Activated CD4-positive, CD25-positive, alpha-beta regulatory T cell treated with anti-CD3 and anti-CD28 coated beads, Interleukin-2, amount 50 U/mL, for 16 hours (primary cell): Measurements from ENCODE around the gene SMYD2.

Source experiments
- DNase-seq: peaks from one replicate; pipeline ENCODE4 v3.0.0-alpha.2; 2020; ENCODE audit warnings: low read depth, low spot score

The SMYD2 gene

GRCh38 chr1:214328770-214329469, 48.0 kb downstream of the SMYD2 start:
- peak; percentile 48 for DNase-seq

GRCh38 chr1:214329470-214330220, 48.7 kb downstream of the SMYD2 start:
- no peak for DNase-seq

DNA sequence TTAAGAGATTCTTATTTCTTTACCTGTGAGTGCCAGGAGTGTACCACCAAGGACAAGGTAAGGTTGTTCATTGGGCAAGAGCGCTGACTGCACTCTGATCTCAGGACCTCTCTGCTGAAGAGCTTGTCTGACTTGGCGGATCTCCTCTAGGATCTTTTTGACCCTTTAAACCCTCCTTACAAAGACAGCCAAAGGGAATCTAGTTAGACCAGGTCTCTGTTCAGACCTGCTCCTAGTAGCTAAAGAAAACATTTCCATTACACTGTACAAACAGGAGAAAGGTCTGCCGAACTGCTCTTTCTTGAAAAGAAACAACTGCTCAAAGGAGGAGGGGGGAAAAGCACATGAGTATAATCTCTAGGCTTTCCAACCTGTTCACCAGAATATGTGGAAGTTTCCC, 49.3 kb downstream of the SMYD2 start:
- DNase-seq = no peak

GRCh38 chr1:214330715-214331114, 49.8 kb downstream of the SMYD2 start:
- no peak for DNase-seq

GRCh38 chr1:214331180-214331579, 50.2 kb downstream of the SMYD2 start:
- DNase-seq = no peak

DNA sequence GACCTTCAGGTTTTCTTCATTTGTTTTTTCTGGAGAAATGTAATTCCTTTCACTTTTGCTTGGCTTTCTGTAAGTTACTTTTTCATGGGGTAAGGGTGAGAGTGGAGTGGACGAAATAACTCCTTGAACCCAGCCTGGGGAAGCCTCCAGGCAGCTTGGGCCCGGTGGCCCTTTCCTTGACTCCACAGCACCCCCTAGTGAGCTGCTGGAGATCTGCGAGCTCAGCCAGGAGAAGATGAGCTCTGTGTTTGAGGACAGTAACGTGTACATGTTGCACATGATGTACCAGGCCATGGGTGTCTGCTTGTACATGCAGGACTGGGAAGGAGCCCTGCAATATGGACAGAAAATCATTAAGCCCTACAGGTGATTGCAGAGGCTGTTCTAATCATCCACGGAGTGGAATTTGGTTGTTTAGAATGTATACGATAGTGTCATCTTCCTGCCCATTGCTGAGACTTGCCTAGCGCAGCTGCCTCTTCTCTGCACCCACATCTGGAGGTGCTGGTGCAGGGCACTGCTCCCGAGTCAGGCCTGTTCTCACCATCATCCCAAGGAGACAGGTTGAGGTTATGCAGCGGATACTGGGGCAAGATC, 51.0 kb downstream of the SMYD2 start:
- no peak for DNase-seq

DNA sequence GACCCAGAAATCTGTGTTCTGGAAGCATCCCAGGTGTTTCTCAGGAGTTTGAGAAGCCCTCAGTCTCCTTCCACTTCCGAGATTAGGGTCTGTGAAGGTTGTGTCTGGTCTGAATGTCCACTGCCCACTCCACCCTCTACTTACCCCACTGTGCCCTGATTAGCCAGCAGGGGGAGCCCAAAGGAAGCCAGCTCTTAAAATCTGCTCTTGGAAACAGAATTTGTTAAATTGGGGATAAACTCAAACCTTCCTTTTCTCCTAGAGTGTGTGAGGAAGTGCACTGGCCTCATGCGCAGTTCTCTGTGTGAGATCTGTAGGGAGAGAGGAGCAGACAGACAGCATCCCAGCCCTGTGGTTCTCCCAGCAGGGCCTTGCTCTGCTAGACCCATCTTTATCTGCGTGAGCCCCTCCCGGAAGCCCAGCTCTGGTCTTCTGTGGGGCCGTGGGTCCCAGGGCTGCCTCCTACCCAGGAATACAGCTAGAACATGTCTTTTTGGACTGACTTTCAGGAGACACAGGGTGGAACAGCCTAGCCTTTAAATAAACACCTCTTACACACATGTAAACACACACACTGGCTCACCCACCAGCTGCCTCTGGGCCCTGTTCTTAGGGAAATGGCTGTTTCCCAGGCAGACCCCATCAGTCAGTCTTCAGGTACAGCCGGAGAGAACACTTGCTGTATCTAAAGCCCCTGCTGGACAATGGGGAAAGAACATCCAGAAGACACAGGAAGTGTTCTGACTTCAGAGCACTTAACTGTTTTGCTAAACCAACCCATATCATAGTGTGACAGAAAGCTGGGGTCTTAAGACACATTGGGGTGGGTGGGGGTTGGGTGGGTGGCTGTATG, 52.2 kb downstream of the SMYD2 start:
- DNase-seq = no peak

GRCh38 chr1:214335567-214335966, 54.6 kb downstream of the SMYD2 start:
- no peak for DNase-seq

DNA sequence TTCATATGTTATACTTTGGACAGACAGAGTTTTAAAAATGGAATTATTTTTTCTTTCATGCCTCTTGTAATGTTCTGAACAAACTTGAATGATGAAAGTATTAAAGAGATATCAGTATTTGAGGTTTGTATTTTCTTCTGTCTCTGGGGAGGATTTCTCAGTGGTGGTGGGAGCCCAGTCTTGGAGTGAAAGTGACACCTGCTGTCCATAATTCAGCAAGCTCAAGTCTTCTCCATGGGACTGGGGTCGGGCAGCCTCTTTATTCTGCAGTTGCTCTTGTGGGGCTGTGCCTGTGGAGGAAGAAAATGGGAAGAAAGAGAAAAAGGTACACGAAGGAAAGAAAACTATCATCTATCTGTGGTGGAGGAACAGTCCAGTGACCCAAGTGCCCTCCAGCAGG, 56.1 kb downstream of the SMYD2 start:
- no peak for DNase-seq

- DNase-seq = no peak
These were observed 56.6 kb downstream of the SMYD2 start for GRCh38 chr1:214337511-214337910.

GRCh38 chr1:214338212-214338611, 57.3 kb downstream of the SMYD2 start:
- DNase-seq = no peak

DNA sequence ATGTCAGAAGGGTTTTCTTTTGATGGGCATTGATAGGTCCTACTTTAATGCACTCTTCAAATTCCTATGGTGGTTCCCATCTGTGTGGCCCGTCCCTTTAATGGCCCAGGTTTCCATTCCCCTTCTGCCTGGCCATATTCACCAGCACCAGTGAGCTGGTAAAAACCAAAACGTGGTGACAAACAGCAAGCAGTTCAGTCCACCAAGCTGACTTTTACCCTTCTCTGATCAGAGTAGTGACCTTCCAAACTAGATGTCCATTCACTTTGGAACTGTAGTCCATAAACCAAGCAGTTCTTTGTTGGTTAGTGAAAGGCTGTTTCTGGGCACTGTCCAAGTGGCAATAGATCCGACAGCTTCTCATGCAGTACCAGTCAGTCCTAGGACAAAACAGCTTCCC, 60.5 kb downstream of the SMYD2 start:
- DNase-seq = no peak

DNA sequence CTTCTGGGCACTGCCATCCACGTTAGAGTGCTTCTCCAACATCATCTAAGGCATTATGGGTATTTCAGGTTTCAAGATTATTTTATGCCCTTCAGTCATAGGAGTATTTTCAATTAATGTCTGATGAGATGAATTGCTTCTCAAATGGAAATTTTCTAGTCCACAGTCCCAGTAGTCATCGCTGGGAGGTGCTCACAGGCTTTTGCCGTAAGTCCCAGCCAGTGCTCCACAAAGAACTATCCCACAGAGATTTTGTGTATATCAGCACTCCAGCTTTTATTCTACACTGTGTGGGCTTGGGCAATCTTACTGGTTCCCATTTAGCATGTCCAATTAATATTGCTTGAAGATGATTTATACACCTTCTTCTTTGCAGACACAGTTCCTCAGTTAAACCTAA, 61.0 kb downstream of the SMYD2 start:
- DNase-seq = no peak

- DNase-seq = no peak
These were observed 61.6 kb downstream of the SMYD2 start for GRCh38 chr1:214342525-214342924.

GRCh38 chr1:214344897-214345296, 63.9 kb downstream of the SMYD2 start:
- no peak for DNase-seq

GRCh38 chr1:214349008-214349407, 68.0 kb downstream of the SMYD2 start:
- DNase-seq = no peak

- DNase-seq = no peak
These were observed 68.8 kb downstream of the SMYD2 start for GRCh38 chr1:214349781-214350180.

DNA sequence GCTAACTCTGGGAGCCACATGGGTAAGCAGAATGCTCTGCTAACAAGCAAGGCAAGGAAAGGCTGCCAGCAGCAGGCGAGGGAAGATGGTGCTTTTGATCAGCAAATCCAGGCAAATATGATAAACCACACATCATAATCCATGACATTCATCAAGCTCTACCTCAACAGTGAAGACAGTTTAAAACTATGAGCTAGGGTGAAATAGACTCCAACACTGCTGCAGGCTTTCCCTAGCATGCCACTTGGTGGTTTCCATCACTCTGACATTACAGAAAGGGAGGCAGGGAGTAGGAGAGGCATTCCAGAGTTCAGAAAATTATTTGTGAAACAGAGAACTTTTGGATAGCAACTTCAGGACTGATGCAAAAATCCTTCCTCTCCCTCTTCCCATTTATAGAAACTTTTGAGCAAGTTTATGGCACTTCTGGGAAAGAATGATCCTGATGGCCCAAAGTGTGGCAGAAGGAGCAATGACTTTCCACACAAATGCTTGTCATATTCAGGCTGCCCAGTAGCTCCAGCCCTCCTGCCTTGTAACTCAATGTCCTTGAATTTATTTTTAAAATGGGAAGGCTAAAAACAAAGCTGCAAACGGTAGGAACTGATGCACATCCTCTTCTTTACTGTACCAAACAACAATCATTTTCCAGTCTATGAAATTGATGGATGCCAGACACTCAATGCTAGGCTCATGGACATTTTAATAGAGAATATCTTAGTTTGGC, 70.8 kb downstream of the SMYD2 start:
- no peak for DNase-seq

DNA sequence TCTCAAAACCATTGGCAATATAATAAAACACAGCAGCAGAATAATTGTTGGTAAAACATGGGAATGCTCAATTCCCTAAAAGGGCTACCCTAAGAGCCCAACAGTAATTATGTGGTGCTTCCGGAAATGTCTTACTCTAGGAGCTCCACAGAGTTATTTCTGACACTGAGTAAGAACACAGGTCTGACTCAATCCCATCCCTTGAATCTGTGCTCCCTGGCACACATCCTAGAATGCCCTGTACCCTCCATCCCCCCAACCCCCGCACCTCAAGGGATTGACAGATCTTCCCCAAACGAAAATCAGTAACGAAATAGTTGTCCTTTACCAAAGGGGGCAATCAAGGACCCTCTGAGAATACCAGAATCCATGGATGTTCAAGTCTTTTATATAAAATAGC, 71.9 kb downstream of the SMYD2 start:
- no peak for DNase-seq

DNA sequence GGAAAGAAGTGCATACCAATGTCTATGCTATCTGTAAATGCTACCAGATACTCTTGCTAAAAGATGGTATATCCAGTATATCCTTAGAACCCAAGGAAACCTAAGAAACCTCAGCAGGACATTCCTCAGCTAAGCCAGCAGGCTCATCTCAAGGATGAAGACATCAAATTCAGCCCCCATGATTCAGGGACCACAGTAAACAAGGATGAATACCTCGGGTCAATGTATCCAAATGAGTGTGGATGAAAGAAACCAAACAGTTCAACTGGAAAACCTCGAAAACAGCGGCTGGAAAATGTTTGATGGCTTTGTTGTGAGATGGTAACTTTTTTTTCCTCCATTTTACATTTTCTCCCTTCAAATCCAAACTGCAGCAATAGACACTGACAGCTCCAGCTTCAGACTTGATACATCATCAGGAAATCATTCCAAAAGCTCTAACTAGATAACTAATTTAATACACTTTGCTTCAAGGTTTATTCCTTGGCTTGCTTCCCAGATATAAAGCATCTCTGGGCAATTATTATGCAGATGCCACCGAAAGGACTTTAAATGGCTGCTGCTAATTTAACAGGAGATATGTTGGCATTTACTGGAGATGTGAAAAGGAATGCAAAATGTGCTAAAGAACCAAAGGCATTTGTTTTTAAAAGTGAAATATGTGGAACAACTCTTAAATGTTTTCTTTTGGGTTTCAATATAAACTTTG, 73.6 kb downstream of the SMYD2 start:
- no peak for DNase-seq

- no peak for DNase-seq
These were observed 79.2 kb downstream of the SMYD2 start for GRCh38 chr1:214360116-214360515.
